LHCN-M2 (cell line): Measurements from ENCODE around the gene TAPBP. TPM values are rescaled to one million over a fixed set of nuclear protein-coding genes. Genes with fewer than 3 reads are reported as not detected.
A peak's percentile ranks its signal among the peaks of the same experiment; 100 is the strongest.

ENCODE experiments used
- DNase-seq: peaks from one replicate; pipeline ENCODE4 v3.0.0-alpha.2; 2012; ENCODE audit warnings: low read depth
- total RNA-seq: library from RNA; depleted of rRNA; stranded (reverse); fragments of >200 nt; gene quantifications from 2 replicates; pipeline ENCODE4 v1.2.3, GENCODE V29; 2014

TAPBP gene
- total RNA-seq, 1 experiment from 2014 or later = 57.9 TPM

DNA sequence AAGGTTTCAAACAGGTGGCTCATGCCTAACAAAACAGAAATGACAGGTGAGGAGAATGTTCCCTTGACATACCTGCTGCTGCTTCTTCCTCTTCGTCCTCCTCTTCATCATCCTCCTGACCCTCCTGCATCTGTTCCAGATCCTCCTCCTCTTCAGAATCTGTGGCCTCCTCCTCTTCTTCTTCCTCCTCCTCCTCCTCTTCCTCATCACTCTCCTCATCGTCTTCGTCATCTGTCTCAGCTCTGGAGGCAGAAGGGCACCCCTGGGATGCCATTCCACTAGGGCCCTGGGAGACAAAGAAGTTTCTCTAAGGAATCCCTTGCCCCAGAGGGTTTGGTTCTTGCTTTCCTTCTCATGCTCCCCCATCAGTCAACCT, 6.0 kb upstream of the TAPBP start:
- DNase-seq = no peak

DNA sequence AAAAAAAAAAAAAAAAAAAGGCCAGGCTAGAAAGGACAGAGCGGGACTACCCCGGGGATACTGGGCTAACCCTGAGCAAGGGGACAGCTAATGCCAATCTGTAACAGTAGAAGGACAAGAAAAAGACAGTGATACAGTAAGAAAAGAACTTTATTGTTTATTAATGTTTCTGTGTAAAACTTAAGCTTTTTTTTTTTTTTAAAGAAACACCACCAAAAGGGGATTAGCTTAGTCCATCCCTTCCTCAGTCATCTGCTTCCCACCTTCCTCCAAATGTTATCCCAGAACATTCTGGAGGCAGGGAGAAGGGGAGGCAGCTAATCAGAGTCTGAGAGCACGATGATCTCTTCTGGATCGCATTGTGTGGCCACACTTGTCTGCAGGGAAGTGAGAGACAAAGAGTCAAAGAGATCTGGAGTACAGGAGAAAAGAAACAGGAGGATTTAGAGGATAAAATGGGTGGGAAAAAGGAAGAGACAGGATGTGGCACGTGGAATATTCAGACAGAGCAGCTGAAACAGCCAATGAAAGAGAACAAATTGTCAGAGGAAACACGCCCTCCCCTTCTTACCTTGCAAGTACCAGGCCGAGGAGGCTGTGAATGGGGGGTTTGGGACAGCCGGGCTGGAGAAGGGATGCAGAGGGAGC, 4.7 kb upstream of the TAPBP start:
- no peak for DNase-seq

DNA sequence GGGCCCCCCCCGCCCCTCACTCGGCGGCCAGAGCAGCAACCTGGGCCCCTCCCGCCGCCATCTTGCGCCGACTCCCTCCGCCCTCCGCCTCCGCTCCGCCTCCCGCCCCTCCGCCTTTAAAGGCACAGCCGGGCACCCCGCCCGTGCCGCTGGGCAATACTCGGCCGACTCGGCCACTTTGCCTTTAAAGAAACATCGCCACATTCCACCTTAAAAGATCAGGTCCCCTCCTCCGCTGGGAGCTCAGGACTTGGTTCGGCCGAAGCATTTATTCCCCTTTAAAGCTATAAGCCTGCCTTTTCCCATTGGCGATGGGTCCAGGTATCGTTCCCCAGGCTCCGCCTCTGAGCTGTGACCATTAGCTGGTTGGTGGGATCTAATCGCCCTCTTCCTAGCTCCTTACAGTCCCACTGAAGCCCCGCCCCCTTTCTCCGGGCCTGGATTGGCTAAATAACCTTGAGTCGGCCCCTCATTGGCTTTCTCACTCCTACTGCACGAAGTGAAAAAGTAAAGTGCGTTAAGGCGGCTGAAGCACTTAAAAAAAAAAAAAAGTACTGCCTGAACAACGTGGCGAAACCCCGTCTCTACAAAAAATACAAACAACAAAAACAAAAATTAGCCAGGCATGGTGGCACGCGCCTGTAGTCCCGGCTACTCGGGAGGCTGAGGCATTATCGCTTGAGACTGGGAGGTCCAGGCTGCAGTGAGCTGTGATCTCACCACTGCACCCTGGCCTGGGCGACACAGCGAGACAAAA, 4.0 kb upstream of the TAPBP start, which contains the start of gene ZBTB22:
Gene ZBTB22 (minus strand): TSS at position 76 of the 757 bp plus-strand sequence. CDS start 828 bp downstream, outside the sequence.
- DNase-seq = peak; percentile 98

DNA sequence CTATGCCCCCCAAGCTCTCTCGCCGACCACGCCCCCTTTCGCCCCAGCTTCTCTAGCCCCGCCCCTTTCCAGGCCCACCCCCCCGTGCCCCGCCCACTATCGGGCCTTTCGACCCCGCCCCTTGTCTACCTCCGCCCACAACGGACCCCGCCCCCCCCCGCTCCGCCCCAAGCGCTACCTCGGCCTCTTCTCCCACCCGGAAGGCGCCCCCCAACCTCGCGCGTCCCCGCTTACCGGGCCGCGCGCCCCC, 3.5 kb upstream of the TAPBP start:
- DNase-seq = no peak

DNA sequence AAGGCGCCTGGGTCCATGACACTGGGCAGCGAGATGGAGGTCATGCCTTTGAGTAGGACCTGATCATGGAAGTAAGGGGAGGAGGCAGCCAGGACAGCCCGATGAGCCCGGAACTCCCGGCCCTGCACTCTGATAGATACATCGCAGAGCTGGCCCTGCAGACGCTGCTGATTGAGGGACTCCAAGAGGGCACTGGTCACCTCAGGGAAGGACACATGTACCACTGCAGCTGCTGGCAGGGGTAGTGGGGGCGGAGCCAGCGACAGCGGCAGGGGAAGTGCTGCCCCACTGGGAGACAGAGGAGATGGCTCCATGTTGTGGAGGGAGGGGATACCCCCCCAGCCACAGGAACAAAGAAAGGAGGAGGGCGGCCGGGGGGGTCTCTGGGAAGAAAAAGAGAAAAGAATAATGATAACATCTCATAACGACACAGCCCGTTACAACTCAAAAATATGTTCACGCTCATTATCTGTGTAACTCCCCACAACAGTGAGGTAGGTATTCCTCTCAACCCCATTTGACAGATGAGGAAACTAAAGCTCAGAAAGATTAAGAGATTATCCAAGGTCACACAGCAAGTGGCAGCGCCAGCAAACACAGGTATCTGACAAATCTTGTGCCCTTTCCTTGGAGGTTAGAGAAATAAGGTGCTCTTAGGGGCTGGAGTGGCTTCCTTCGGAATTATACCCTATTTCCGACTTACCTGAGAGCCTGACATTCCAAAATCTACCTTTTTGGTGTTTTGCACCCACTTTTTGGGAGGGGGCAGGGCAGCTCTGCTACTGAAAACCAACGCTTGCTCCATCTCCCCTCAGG, 2.9 kb upstream of the TAPBP start:
- DNase-seq = no peak

DNA sequence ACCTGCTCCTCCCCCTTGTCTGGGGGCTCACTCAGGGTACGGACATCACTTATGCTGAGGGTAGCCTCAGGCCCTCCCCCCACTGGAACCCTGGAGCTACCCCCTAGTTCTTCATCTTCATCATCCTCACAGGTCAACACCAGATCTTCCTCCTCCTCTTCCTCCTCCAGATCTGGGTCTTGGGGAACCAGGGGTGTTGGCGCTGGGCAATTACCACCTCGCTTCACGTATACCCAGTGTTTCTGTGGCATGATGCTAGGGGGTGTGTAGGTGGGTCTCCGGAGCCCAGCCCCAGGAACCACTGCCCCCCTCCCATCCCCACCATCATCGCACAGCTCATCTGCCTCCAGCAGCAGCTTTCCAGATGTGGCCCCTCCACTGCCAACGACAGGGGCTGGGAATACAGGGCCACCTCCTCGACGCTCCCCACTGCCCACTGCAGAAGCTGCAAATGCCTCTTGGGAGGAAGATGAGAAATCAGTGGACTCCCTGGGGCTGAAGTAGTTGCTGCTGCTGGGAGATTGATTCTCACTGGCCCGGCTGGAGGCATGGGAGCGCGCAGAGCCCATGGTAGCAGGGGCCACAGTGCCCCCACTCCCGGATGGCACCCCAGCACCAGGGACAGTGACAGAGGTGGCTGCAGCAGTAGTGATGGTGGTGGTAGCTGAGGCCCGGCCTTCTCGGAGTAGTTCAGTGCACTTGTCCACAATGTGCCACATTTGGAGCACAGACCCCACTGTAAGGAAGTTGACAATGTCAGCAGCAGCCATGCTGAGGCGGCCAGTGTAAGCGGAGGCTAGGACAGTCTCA, 2.1 kb upstream of the TAPBP start:
- DNase-seq = no peak

DNA sequence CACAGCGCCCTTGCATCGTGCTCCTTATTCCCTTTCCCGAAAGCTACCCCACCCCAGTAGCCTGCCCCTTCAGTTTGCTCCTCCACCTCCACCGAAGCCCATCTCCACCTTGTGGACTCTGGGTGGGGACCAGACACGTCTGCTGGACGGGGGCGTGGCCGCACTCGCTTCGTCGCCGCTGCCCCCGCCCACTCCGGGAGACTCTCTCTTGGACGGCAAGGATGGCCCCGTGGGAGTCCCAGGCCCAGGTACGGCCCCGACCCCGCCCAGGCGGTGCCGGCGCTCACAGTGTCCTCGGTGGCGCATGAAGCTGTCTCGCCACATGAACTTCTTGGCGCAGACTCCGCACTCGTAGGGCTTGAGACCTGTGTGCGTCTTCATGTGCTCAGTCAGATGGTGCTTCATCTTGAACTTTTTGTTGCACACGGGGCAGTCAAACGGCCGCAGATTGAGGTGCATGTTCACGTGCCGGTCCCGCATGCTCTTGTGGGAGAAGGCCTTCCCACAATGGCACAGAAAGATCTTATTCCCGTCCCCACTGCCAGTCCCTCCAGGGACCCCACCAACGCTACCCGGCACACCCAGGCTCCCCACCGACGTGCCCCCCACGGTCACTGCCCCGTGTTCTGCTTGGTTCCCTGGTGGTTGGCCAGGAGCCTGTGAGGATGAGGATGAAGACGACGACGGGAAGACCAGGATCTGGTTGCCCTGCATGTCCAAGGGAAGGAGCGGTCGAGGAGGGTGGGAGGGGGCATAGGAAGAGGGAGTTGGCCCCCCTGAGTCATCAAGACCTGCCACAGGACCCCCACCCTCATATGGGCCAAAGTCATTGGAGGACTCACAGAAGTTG, 1.3 kb upstream of the TAPBP start:
- no peak for DNase-seq

DNA sequence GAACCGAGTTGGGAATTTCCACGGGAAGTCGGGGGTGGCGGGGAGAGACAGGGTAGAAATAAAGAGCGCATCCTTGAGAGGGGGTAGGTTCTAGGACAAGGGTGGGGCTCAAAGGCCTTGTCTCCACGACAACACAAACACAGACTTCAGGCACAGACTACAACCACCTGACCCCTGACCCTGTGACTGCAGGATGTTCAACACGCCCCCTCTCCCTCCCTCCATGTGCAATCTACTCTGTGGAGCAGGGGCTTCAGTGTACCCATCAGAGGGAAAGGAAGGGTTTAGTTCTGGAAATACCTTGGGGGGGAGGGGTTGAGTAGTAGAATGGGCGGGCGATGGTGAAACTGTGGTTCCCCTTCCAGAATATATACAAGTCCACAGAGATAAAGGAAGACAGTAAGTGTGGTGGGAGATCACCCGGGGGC, 651 bp upstream of the TAPBP start:
- DNase-seq = peak; percentile 77

DNA sequence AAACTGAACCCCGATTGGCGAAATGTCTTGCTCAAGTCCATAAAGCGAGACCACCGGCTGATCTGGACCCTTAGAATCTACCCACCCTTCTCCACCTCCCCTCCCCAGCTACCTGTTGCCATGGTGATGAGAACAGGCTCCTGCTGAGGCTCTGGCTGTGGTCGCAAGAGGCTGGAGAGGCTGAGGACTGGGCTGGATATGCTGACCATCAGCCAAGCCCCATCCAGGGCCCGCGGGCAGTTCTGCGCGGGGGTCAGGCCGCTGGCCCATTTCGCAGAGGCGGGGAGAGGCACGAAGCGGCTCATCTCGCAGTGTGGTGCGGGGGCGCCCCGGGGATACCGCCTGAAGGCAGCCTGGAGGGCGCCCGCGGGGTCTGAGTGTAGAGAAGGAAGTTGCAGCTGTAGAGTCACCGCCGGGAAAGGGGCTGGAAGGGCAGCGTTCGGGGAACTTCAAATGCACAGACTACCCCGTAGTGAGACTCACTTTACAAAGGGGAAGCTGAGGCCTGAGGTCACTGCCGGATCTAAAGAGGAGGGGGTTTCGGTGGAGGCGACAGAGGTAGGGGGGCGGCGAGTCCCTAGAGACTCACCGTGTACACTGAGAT, 671 bp downstream of the TAPBP start:
- peak; percentile 23 for DNase-seq

DNA sequence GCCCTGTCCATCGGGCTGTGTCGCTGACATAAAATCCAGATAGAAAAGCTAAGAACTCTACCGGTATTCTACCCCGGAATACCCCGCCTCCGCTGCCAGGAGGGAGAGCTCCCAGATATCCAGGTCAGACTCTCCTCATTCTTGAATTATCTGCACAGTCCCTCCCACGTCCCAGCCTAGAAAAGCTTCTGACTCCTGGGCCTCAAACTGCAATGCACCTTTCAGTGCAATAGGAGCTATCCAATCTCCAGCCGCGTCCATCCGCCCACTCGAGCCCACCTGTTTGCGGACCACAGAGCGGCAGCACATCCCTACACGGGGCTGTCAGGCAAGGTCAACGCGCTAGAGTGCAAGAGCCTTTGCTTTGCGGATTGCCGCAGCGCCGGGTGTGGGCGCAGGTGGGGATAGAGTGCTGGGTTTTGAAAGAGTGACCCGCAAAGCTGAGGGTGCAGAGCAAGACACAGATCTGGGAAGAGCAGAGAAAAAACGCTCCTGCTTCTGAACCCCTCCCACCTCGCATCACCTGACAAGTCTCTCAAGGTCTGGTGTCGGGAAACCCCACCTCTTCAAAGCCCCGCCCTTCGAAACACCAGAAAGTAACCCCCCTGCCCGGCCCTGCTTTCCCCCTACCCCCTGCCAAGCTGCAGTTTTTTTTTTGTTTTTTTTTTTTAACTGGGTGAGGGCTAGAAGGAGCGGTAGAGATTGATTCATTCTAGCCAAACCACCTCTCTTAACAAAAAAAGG, 1.3 kb downstream of the TAPBP start:
- DNase-seq = peak; percentile 51

DNA sequence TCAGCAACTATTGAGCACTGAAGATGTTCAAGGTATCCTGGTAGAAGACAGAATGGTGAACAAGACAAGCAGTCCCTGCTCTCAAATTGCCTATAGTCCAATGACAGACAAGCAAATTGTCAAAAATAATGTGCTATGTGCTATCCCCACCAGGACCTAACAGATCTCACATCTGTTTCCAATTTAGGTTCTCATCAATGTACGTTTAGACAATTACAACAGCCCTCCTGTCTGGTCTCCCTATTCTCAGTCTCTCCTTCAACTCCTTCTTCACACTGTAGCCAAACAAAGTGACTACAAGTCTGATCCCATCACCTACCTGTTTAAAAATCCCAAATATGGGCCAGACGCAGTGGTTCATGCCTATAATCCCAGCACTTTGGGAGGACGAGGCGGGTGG, 7.5 kb downstream of the TAPBP start:
- DNase-seq = no peak

DNA sequence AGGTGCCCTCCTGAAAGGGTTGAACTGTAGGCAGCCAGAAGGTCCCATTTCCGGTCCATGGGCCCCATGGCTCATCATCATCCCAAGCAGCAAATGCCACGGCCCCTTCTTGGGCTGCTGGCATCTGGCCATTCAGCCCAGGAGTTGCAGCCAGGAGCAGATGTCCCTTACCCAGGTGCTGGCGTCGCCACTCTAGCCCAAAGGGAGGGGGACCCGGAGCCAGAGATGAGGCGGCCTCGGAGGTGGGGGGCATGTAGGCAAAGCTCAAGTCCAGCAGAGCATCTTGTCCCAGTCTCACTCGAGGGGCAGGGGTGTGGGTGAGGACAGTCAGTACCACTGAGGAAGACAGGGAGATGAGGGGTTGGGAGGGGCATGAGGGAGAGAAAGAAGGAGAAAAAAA, 8.8 kb downstream of the TAPBP start:
- DNase-seq = no peak

DNA sequence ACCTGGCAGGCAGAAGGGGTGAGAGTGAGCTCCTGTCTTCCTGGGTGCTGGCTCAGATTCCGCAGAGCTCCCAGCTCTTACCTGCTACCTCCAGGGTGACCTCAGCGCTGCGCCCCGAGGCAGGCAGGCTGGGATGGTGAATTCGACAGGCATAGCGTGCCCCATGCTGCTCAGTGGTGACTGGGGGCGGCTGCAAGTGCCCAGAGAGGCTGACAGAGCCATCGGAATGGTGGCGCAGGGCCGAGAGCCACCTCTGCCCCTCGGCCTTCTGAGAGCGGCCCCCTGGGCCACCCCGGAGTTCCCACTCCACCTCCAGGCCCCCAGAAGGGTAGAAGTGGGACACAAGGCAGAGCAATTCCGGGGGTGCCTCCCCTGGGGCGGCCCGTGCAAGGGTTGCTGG, 9.7 kb downstream of the TAPBP start:
- no peak for DNase-seq

DNA sequence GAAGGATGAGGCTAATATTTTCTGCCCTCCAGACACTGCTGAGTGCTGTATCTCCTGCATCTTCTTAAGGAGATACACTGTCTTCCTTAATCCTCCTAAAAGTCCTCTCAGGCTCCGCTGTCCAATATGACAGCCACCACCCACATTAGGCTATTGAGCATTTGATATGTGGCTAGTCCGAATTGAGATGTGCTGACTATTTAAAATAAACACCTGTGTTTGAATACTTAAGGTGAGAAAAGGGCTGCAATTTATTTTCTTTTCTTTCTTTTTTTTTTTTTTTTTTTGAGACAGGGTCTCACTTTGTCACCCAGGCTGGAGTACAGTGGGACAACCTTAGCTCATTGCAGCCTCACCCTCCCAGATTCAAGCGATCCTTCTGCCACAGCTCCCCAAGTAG, 12.0 kb downstream of the TAPBP start:
- DNase-seq = no peak

DNA sequence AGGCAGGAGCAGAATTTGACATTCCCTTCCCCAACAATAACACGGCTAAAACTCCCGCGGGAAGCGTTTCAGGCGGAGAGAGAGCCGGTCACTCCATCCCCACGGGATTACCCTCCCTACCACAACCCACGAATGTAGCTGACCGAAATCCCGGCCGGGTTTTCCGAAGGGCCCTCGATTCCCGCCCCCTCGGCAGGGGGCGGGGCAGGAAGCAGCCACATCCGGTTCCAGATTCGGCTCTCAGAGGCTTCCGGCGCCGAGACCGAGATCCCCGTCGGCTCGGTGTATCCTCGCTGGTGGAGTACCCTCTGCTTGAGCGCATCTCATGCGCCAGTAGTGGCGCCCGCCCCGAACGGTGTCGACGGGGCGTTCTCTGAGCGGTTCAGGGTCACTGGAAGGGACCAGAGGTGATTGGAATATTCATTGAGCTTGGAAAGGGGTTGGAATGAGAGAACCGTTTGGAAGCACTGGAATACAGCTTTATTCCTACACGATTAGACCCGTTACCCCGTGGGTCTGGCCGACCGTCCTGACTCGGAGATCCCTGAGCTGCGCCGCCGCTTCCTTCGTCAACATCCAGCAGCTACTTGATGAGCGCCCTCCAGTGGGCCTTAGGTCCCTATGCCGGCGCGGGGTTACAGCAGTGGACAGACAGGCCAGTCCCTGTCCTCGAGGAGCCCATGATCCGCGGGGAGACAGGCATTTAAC, 14.5 kb downstream of the TAPBP start:
- peak; percentile 92 for DNase-seq

DNA sequence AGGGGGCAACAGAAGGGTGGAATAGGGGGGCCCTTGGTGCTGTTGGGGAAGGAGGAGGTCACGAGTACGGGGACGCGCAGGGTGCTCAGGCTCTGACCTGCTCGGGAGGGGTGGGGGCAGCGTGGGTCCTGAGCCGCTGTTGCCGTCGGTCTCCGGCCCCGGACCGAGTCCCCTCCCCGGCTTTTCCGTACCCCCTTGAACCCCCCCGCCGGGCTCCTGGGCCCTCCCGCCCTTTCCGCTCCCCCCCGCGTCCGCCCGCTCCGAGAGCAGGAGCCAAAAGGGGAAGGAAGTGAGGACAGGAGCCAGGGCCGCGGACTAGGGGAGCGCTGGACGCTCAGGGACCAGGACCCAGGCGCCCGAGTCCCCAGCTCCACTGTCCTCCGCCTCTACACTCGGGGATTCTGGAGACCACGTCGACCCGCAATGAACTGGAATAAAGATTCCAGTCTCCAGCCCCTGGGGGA, 15.1 kb downstream of the TAPBP start, which contains the start of gene RGL2:
Gene RGL2 (minus strand): TSS at position 170 of the 464 bp plus-strand sequence. CDS start 332 bp downstream, outside the sequence.
- DNase-seq = peak; percentile 61

DNA sequence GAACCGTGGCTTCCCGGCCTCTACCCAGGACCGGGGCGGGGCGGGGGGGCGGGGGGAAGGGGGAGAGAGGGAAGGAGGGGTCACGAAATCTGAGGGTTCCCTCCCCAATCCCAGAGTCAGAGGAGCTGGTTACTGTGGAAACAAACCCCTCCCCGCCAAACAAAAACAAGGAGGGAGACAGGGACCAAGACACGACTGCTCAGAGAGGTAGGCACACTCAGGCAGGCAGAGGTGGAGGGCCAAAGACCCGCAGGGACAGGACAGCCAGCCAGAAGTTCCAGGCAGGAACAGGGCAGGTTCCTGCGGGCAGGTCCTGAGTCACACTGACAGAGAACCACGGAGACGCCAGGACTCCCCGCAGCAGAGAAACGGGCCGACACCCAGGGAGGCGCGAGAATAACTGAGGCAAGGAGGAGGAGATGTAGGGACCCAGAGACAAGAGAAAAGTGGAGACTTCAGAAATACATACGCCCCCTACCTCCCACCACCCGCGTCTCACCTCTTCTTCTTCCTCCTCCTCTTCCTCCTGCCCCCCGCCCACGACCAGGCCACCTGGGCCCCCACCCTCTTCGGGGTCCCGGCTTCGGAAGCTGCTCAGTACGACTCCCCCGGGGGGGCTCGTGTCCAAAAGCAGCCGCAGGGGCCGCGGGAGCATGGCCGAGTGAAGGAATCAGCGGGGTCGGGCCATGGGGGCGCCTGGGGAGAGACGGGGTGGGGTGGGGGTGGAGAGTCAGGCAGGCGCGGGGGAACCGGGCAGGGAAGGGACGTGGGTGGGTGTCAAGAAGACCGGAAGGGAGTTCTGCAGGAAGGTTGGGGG, 15.7 kb downstream of the TAPBP start:
- DNase-seq = peak; percentile 87

DNA sequence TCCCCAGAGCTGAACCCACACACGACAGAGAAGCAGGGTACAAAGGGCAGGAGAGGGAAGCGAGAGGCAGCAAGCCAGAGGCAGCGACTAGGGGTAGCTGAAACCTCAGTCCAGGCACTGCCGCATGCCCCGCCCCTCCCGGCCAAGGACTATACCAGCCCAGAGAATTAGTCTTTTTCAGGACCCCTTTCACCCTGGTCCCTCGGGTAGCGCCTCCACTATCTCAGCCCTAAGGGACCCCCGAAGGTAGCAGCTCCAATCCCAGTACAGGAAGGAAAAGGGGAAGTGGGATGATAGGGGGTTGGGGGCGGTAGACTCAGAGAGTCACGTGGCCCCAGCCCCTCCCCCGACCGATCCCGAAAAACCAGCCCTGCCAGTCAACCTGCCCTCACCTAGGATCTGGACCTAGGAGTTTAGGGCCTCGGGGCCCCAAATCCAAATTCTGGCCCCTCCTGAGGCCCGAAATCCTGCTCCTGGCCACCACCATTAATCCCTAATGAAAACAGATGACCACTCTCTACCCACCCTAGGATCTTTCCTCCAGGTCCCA, 16.4 kb downstream of the TAPBP start:
- no peak for DNase-seq
